Measurements from ENCODE around the gene HECW1.
A peak's percentile ranks its signal among the peaks of the same experiment; 100 is the strongest.
"Not testable (repeated sequence)": the region's sequence is repeated elsewhere in the genome, so short reads cannot be mapped to it uniquely, and the experiment has no call there.

The HECW1 gene

DNA sequence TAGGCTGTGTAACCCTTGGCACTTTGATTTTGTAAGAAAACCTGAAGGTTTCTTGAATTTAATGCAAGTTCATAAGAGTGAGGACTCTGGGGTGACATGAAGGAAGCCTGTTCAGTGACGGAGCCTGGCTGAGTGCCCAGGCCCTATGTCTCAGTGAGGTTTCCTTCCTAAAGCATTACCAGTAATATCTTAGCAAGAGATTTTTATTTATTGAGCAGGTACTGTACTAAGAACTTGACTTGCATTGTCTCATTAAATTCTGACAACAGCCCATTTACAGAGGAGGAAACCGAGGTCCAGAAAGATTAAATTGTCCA, 197.2 kb downstream of the HECW1 start:
- DNase-seq (ENCODE audit: low spot score) = no peak

DNA sequence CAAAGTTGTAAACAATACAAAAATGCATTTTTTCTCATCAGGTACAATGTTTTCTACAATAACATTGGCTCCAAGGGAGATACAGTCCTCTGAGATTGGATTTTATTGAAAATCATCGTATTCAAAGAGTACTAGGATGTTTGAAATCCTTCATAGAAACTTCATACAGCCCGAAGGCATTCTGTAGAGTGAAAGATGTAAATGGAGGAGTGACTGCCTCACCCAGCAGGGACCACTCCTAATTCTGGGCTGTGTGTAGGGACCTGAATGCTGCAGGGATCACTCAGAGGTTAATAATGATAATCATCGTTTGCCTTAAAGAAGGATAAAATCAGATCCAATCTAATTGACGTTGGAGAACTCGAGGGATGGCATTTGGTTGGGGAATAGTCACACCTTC, 198.6 kb downstream of the HECW1 start:
- DNase-seq (ENCODE audit: low spot score) = no peak

DNA sequence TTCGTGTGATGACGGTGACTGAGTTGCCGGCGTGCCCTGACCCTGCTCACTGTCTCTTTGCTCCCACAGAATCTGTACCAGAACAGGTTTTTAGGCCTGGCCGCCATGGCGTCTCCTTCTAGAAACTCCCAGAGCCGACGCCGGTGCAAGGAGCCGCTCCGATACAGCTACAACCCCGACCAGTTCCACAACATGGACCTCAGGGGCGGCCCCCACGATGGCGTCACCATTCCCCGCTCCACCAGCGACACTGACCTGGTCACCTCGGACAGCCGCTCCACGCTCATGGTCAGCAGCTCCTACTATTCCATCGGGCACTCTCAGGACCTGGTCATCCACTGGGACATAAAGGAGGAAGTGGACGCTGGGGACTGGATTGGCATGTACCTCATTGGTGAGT, 199.2 kb downstream of the HECW1 start:
- DNase-seq (ENCODE audit: low spot score) = no peak

DNA sequence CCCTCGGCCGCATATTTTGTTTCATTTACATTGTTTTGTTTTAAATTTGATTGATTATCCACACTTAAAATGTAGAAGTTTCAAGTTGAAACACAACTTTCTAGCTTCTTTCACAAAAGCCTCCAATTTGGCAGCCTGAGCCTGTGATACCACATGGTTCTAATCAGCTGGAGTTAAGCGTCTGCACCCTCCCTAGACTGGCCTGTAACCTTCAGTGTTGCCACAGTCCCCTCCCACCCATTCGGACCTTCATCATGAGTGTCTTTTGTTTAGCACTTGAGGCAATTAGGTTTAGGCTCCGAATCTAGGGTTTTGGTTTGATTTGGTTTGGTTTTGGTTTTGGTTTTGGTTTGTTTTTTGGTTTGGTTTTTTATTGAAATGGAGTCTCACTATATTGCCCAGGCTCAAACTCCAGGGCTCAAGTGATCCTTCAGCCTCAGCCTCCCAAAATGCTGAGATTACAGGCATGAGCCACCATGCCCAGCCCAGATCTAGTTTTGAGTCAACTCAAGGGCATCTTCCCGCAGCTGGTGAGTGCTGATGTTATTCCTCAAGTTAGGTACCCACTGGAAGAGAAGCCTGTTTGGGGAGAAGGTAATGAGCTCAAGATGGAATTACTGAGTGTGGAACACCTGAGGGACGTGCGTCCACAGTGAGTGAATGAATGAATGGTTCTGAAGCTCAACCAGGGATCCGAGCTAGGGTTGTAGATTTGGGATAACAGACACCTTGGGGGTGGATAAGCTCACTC, 201.4 kb downstream of the HECW1 start:
- DNase-seq (ENCODE audit: low spot score) = no peak

DNA sequence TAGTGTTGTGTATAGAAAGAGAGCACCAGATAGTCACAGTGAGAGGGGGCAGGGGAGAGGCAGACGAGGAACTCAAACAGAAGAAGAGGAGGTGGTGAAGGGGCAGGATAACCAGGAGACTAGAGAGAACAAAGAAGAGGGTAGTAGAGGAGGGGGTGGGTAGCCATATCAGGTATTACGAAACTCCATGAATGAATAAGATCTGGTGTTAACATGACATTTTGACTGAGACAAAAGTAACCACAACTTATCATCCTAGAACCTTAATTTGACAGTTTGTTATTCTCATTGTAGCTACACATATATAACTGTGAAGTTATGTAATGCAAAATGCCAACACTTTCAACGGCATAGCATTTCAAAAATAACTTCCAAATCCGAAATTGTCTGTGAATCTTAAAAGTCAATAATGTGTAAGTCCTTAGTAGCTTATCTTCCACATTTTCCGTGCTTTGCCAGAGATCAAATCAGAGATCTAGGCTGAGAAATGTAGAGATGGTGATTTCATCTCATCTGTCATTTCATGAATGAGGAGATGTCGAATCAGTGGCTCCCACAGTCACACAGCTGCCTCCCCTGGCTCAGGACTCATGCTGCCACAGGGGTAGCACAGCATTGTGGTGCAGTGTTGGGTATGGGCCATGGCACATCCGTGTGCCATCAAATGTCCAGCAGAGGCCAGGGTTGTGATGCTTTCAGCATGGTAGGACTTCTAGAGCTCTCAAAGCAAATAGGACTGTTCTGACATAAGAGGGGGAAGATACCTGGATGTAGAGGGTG, 202.1 kb downstream of the HECW1 start:
- no peak for DNase-seq (ENCODE audit: low spot score)

DNA sequence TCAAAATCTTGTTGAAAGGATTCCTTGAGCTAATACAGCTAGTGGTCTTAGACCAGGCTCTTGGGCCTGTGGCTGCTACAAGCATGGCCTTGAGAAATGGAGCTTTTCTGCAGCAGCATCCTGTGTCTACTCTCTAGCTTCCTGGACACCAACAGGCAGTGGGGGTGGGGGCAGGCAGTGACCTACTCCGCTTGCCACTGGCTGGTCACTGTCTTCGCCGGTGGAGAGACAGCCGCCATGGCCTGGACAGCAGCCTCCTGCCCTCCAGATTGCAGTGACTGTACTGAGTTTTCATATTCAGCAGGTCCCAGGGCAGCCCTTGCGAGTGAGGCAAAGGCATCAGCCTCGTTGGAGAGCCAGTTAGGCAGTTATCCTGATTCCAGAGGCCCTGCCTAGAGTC, 204.6 kb downstream of the HECW1 start:
- DNase-seq (ENCODE audit: low spot score) = no peak

DNA sequence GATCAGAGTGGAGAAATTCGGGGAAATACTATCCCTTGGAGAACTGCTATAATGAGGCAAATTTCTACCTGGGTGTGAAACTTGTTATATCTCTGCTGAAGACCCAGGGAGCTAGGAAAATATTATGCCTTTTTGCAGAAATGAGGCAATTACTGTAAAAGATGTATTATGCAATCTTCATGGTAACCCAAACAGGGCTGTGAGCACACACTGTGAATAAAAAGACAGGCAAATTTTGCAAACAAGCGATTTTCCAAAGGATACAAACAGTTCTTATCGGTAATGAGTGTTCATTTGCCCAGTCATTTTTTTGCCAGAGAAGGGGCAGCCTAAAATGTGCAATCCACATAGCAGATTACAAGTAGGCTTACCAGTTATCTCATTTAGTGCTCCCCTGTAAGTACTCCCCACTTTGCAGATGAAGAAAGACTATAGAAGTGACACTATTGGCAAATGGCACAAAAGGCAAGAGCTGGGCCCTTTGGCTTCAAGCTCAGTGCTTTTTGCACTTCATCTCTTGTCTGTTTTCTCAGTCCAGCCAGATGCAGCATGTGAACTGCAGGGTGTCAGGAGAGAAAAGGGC, 205.8 kb downstream of the HECW1 start:
- peak; percentile 43 for DNase-seq (ENCODE audit: low spot score)

DNA sequence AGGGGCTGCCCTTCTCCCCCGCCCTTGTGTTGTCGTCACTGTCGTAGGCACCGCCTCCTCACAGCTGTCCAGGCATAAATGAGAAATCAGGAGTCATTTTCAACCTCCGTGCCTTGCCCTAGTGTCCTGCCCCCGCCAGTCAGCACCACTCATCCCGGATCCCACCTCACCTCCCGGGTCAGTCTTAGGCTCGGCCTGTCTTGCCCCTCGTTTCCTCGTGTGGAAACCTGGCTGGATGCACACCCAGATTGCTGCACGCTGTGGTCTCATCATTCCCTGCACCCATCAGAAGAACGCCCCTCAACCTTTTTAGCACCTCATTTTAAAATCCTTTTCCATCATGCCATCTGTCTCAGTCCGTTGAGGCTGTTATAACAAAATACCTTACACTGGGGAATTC, 213.1 kb downstream of the HECW1 start:
- no peak for DNase-seq (ENCODE audit: low spot score)

DNA sequence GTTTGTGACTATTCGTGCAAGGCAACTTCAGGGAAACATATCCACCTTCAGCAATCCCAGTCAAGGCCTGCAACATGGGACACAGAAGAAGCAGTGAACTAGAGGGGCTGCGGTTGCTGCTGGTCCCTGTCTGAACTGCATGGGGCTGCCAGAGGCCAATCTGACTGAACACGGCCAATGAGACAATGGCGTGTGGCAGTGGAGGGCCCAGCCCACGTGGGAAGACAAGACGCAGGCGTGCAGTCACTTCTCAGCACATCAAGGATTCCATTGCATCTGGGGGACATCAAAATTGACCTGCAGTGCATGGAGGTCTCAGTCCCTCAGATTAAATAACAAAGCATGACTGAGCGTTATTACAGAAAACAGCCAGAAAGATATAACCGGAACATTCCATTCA, 215.9 kb downstream of the HECW1 start:
- DNase-seq (ENCODE audit: low spot score) = no peak

DNA sequence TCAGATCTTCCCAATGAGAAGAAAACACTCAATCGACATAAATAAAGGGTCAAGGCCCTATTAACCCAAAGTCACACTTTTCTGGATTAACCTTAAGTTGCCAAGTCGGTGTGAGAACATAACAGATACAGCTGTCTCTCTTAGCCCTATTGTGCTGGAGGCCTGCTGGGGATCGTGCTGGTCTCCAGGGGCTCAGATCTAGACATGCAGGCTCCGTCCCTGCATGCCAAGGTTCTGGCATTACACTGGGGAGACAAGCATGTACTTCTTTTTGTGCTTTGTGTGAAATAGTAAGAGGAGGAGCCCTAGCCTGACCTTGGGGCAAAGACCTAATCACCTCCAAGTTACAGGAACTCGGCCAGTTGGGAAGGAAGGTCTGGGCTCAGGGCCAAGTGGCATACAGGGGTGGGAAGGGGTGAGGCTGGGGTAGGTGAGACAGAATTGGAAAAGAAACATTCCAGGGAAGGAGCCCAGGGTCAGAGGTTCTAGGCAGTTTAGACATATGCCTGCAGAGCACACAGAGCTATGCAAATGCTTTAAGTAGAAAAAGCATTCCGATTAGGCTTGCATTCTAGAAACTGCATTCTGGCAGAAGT, 216.4 kb downstream of the HECW1 start:
- no peak for DNase-seq (ENCODE audit: low spot score)

DNA sequence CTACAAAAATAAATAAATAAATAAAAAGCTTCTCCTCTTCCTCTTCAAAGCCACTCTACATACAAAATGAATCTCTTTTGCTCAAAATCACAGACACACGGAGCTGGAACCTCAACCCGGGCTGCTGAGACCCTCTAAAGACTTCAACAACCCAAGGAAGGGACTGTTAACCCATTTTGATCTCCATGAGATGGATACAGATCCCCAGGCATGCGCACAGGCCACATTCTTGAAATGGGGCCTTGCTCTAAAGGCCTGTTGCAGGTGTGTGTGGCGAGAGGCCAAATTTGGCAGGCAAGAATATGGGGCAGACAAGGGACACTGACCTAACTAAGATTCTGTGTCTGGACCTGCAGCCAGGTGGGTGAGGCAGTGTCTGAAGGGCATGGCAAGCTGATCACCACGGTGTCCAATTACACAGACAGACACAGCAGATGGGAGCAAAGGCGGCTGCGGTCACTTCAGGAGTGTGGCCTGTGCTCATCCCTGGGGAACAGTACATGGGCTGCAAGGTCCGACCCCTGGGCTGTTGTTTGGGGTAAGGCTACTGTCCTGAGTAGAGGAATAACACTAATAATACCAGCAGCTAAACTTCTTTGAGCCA, 219.8 kb downstream of the HECW1 start:
- no peak for DNase-seq (ENCODE audit: low spot score)

DNA sequence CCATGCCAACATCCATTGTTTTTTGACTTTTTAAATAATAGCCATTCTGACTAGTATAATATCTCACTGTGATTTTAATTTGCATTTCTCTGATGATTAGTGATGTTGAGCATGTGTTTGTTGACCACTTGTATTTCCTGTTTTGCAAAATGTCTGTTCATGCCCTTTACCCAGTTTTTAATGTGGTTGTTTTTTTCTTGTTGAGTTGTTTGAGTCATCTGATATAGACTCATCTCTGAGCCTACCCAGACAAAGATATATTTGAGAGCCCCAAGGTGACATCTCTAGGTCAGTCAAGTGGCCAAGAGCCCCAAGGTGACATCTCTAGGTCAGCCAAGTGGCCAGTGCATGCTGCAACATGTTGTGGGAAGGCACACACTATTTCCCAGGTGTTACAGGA, 224.7 kb downstream of the HECW1 start:
- DNase-seq (ENCODE audit: low spot score) = no peak

DNA sequence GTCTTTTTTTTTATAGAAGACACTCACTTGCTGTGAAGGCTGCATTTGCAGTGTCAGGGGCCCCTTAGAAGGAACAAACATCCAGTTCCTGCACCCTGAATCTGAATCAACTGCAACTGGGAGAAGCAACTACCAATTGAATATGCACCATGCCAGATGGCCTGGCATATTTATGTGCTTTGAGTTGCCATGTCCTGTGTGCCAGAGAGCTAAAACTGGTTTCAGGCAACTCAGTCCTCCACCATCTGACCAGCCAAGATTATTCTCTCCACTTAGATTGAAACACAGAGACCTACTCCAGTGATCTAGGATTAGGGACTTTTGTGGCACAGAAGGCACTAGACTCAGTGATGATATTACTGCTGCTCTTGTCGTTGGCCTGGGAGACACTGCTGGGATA, 225.4 kb downstream of the HECW1 start:
- DNase-seq (ENCODE audit: low spot score) = no peak

DNA sequence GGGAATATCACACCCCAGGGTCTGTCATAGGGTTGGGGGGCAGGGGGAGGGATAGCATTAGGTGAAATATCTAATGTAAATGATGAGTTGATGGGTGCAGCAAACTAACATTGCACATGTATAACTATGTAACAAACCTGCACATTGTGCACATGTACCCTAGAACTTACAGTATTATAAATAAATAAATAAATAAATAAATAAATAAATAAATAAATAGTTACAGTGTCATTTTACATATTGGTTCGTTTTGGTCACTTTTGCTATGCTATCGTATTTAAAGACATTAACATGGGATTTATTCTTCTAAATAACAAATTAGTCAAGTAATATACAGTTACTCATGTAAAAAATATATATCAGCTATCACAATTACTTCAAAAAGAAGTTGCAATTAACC, 228.7 kb downstream of the HECW1 start:
- no peak for DNase-seq (ENCODE audit: low spot score)

DNA sequence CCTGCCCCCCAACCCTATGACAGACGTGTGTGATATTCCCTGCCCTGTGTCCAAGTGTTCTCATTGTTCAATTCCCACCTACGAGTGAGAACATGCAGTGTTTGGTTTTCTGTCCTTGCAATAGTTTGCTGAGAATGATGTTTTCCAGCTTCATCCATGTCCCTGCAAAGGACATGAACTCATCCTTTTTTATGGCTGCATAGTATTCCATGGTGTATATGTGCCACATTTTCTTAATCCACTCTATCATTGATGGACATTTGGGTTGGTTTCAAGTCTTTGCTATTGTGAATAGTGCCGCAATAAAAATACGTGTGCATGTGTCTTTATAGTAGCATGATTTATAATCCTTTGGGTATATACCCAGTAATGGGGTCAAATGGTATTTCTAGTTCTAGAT, 231.0 kb downstream of the HECW1 start:
- DNase-seq (ENCODE audit: low spot score) = not testable (repeated sequence)

DNA sequence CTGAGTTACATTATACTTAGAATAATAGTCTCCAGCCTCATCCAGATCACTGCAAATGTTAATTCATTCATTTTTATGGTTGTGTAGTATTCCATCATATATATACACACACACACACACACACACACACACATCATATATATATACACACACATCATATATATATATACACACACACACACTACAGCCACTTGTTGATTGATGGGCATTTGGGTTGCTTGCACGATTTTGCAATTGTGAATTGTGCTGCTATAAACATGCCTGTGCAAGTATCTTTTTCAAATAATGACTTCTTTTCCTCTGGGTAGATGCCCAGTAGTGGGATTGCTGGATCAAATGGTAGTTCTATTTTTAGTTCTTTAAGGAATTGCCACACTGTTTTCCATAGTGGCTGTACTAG, 233.2 kb downstream of the HECW1 start:
- not testable (repeated sequence) for DNase-seq (ENCODE audit: low spot score)

DNA sequence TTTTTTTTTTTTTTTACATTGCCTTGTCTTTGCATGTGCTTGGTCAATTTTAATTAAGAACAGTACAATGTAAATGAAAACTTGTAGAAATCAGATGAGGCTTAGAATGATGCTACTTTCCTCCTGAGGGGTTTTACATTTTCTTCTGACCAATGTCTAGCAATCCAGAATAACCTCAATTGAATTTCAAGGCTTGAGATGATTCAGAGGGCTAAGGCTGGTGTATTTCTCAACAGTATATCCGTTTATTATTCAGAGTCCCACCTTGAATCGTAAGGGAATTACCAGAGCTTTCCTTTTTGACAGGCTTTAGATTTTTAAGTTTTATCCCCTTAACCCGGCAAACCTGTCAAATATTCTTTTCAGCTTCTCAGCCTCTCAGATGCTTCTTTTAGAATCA, 239.2 kb downstream of the HECW1 start:
- no peak for DNase-seq (ENCODE audit: low spot score)

DNA sequence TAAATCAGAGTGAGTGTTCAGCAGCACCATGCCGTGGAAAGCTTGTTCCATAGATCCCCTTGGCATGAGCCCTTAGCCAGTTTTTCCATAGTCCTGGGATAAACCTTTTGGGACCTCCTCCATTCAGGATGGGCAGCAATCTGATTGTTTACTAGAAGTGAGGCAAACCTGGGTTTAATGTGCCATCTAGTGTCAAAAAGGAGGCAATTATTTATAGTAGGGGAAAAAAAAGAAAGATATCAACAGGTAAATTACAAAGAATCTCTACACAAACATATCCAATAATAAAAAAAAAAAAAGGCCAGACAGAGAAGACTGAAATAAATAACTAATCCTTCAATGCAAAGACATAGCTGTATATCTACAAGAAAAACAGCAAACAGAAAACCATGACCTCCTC, 241.5 kb downstream of the HECW1 start:
- DNase-seq (ENCODE audit: low spot score) = no peak

DNA sequence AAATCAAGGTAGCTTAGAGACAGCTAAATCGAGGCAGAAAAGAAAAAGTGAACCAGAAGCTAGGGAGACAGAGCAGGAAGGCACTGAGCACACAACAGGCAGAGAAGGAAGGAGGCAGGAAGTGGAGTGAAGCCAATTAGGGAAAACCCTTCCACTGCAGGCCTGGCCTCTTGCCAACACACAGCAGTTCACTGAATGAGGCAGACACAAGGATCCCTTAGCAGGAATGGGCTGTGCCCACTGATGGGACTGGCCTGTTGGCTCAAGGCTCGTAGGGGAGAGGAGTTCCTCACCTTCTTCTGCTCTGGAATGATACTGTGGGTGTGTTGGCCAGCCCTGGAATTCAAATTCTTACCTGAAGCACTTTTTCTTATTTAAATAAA, 250.2 kb downstream of the HECW1 start:
- DNase-seq (ENCODE audit: low spot score) = peak; percentile 20

DNA sequence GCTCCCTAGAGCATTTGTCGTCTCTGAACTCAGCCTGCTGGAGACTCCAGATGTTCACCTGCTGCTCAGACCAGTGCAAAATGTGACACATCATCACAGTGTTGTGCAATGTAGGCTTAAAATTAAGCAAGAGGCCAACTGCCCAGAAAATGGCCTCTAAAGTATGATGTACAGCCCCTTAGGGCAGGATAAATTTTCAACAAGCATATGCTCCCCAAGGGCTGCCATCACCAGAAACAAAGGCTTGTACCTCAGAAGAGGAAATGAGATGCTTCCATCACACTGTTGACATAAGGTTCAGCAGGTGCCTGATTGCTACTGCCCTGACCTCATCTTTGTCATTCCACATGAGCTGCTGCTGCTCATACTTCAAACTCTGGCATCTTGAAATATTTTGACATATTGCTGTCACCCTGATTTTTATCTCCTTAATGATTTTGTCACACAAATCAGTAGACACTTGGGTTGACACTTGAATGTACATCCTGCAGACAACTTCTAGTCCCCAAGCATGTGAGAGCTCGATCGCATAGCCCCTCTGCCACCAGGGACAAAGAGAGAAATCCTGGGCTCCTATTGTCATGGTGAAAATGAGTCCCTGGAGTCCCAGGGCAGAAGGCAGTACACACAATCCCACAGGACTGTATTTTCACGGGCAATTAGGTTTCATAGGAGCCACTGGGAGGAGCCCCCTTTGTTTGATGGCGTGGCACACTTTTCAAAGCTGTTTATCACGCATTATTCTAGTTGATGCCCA, 250.8 kb downstream of the HECW1 start:
- DNase-seq (ENCODE audit: low spot score) = peak; percentile 66

DNA sequence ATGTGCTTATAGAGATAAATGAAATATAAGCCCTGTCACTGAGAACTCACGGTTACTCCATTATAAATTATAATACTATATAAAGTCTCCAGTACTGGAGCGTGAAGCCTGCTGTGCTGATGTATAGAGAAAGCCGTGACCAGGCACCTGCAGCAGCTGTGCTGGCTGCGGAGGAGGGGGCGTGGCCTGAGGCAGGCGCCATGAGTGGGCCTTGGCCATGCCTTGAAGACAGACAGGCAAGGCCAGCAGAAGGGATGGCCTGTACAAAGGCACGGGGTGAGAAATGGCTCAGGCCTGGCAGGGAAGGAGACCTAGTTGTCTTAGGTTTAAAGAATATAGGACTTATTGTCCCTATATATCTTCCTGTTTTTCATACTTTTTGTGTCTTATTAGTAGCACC, 251.9 kb downstream of the HECW1 start:
- no peak for DNase-seq (ENCODE audit: low spot score)
